Measurements from ENCODE around the gene SART3.
A peak's percentile ranks its signal among the peaks of the same experiment; 100 is the strongest.

DNA sequence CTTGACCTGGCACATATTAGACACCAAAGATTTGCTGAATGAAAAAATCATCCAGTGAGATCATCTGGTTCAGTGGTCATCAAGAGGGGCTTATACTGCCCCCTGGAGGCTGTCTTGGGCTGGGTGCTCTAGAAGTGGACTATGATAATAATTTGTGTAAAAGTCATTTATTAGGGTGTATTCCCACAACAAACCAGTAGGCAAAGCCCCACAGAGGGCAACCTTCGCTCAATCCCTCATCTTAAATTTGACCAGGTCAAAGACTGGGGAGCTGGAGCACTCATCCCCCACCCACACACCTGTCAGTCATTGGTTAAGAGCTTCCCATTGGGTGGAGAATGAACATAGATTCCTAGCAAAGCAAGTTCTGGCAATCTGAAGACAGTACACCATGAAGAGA lies 65.9 kb downstream of the SART3 start:
- TF ChIP-seq, protein P1, sequence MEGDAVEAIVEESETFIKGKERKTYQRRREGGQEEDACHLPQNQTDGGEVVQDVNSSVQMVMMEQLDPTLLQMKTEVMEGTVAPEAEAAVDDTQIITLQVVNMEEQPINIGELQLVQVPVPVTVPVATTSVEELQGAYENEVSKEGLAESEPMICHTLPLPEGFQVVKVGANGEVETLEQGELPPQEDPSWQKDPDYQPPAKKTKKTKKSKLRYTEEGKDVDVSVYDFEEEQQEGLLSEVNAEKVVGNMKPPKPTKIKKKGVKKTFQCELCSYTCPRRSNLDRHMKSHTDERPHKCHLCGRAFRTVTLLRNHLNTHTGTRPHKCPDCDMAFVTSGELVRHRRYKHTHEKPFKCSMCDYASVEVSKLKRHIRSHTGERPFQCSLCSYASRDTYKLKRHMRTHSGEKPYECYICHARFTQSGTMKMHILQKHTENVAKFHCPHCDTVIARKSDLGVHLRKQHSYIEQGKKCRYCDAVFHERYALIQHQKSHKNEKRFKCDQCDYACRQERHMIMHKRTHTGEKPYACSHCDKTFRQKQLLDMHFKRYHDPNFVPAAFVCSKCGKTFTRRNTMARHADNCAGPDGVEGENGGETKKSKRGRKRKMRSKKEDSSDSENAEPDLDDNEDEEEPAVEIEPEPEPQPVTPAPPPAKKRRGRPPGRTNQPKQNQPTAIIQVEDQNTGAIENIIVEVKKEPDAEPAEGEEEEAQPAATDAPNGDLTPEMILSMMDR (IDR thresholded peaks at IDR 0.05) = peak in 2 of 3 experiments; percentile 27 to 37
- no peak for TF ChIP-seq POLR2A (IDR thresholded peaks at IDR 0.05; ENCODE audit: low read depth)
